GM19025 (cell line): ENCODE data around the gene KRT85.

Experiments
- ATAC-seq: cut with Tn5 transposase; IDR thresholded peaks from one replicate; pipeline ENCODE4 v1.9.1; 2021; ENCODE audit warnings: mild to moderate bottlenecking, low read depth, moderate library complexity; ENCODE audit not compliant: unreplicated experiment

The KRT85 gene

GRCh38 chr12:52369809-52370208, 2.5 kb upstream of the KRT85 start:
- no peak for ATAC-seq

GRCh38 chr12:52369211-52369610, 1.9 kb upstream of the KRT85 start:
- no peak for ATAC-seq

GRCh38 chr12:52368508-52368907, 1.2 kb upstream of the KRT85 start:
- no peak for ATAC-seq

GRCh38 chr12:52367876-52368275, 595 bp upstream of the KRT85 start:
- ATAC-seq: no peak

- ATAC-seq: no peak
Observed at GRCh38 chr12:52364901-52365489, 2.3 kb downstream of the KRT85 start.

- no peak for ATAC-seq
Observed at GRCh38 chr12:52364061-52364460, 3.2 kb downstream of the KRT85 start.

GRCh38 chr12:52363111-52363679, 4.1 kb downstream of the KRT85 start:
- ATAC-seq: no peak

GRCh38 chr12:52362118-52362726, 5.1 kb downstream of the KRT85 start:
- no peak for ATAC-seq

GRCh38 chr12:52361553-52361952, 5.7 kb downstream of the KRT85 start:
- ATAC-seq: no peak

- no peak for ATAC-seq
Observed at GRCh38 chr12:52360663-52361271, 6.5 kb downstream of the KRT85 start.

- no peak for ATAC-seq
Observed at GRCh38 chr12:52360106-52360662, 7.1 kb downstream of the KRT85 start.

GRCh38 chr12:52359621-52360061, 7.6 kb downstream of the KRT85 start:
- no peak for ATAC-seq

GRCh38 chr12:52358575-52359350, 8.5 kb downstream of the KRT85 start:
- peak; percentile 87 for ATAC-seq

GRCh38 chr12:52356762-52357580, 10.3 kb downstream of the KRT85 start:
- ATAC-seq: no peak

- no peak for ATAC-seq
Observed at GRCh38 chr12:52356031-52356761, 11.1 kb downstream of the KRT85 start.

GRCh38 chr12:52355176-52355575, 12.1 kb downstream of the KRT85 start:
- no peak for ATAC-seq

GRCh38 chr12:52354200-52354599, 13.1 kb downstream of the KRT85 start:
- ATAC-seq: no peak

- ATAC-seq: no peak
Observed at GRCh38 chr12:52353766-52354165, 13.5 kb downstream of the KRT85 start.

GRCh38 chr12:52352951-52353350, 14.3 kb downstream of the KRT85 start:
- ATAC-seq: no peak
